ENCODE data around the gene GALNS.

GALNS gene

DNA sequence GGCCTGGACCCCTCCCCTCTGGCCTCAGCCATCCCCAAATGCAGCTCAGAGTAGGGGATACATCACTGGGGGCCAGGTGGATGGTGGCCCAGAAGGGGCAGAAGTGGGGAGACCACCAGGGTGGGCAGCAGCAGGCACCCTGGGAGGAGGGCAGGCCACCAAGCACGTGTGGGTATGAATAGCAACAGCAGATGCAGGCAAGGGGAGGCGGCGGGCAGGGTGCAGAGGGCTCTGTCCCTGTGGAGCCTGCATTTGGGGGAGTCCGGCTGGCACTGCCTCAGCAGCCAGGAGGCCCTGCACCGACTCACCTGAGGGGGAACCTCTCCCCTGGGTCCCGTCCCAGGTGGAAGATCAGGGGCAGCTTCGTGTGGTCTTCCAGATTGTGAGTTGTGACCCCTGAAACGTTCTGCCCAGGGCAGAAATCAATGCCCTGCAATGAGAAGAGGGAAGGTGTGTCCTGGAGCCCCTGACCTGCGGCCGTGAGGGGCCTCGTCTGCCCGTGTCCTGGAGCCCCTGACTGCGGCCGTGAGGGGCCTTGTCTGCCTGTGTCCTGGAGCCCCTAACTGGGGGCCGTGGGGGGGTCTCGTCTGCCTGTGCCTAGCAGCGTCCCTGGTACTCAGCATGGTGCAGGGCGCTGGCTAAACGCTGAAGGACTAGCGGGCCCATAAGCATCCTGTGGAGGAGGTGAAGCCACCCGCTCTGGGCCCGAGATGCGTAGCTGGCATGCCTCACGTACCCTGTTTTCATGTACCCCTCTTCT, 34.3 kb downstream of the GALNS start:
- H3K27ac ChIP-seq (ENCODE audit: poor library complexity, severe bottlenecking), result no peak overlapping the region
- no peaks in the 10 kb centered on the region for H3K4me1 ChIP-seq (ENCODE audit: insufficient read depth, poor library complexity, severe bottlenecking)
- H3K9me3 ChIP-seq (ENCODE audit: severe bottlenecking), result no peaks in the 10 kb centered on the region
- no peaks in the 10 kb centered on the region for H3K36me3 ChIP-seq (ENCODE audit: low read depth)
- ATAC-seq (ENCODE audit: low read depth) (no peak), DNase-seq (ENCODE audit: low spot score) (no peak)
- H3K4me3 ChIP-seq (ENCODE audit: severe bottlenecking), result no peak overlapping the region
- no peak for TF ChIP-seq CTCF (IDR thresholded peaks at IDR 0.05; ENCODE audit: poor library complexity, severe bottlenecking)
- no peaks in the 10 kb centered on the region for H3K27me3 ChIP-seq (ENCODE audit: insufficient read depth, poor library complexity, severe bottlenecking)

GRCh38 chr16:88821168-88821850, 35.4 kb downstream of the GALNS start:
- ATAC-seq (ENCODE audit: low read depth) (no peak), DNase-seq (ENCODE audit: low spot score) (no peak)
- no peaks in the 10 kb centered on the region for H3K9me3 ChIP-seq (ENCODE audit: severe bottlenecking)
- H3K36me3 ChIP-seq (ENCODE audit: low read depth), result no peaks in the 10 kb centered on the region
- no peak for TF ChIP-seq CTCF (IDR thresholded peaks at IDR 0.05; ENCODE audit: poor library complexity, severe bottlenecking)
- H3K4me1 ChIP-seq (ENCODE audit: insufficient read depth, poor library complexity, severe bottlenecking), result no peaks in the 10 kb centered on the region
- no peak overlapping the region for H3K4me3 ChIP-seq (ENCODE audit: severe bottlenecking)
- no peaks in the 10 kb centered on the region for H3K27me3 ChIP-seq (ENCODE audit: insufficient read depth, poor library complexity, severe bottlenecking)
- H3K27ac ChIP-seq (ENCODE audit: poor library complexity, severe bottlenecking), result no peak overlapping the region

DNA sequence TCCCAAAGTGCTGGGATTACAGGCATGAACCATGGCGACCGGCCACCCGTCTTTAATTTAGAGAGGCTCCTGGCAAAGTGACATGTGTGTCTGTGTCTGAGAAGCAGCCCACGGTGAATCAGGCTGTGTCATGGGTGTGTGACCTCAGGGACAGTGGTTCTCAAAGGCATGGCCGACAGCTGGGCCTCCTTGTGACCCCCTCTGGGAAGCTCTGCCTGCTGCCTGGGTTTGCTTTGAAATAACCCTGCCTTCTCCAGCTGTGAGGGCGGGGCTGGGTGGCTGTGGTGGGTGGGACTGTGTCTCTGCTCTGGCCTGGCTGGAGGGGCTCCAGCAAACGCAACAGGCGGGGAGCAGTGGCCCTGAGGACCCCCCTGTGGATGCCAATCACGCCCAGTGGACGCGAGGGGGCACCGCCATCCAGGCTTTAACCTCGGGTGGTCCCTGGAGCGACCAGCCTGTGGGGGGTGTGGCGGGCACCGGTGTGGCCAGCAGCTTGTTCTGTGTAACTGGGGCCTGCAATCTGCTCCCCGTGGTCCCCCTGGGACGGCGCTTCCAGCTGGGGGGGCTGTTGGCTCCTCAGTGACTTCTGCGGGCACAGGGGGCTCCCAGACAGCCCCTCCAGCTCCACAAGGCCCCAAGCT, 36.2 kb downstream of the GALNS start:
- no peak for ATAC-seq (ENCODE audit: low read depth)
- H3K27me3 ChIP-seq (ENCODE audit: insufficient read depth, poor library complexity, severe bottlenecking), result no peaks in the 10 kb centered on the region
- no peaks in the 10 kb centered on the region for H3K9me3 ChIP-seq (ENCODE audit: severe bottlenecking)

DNA sequence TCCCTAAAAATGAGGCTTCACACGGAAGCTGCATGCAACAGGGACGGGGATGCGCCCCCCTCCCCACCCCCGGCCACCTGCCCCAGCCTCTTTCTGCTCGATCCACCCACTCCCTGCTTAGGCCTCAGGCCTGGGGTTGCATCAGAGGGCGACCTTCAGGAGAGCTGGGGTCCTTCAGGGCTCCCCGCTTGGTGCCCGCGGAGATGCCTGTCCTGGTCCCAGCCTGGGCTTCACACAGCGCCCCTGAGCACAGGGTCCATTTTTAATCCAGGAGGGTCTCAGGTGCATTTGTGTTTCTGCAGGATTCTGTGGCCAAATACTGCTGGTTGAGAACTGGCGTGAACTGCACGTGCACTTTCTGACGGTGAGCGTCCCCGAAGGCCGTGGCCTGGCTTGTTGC, 37.6 kb downstream of the GALNS start:
- H3K4me3 ChIP-seq (ENCODE audit: severe bottlenecking), result no peak overlapping the region

More for the DNA sequence above, 36.2 kb downstream of the GALNS start:
- Histone ChIP-seq H3K36me3 (ENCODE audit: low read depth) (no peaks in the 10 kb centered on the region), H3K4me1 (ENCODE audit: insufficient read depth, poor library complexity, severe bottlenecking) (no peaks in the 10 kb centered on the region), H3K27ac (ENCODE audit: poor library complexity, severe bottlenecking) (no peak overlapping the region), H3K4me3 (ENCODE audit: severe bottlenecking) (no peak overlapping the region)
- no peak for TF ChIP-seq CTCF (IDR thresholded peaks at IDR 0.05; ENCODE audit: poor library complexity, severe bottlenecking)
- no peak for DNase-seq (ENCODE audit: low spot score)

More for the DNA sequence above, 37.6 kb downstream of the GALNS start:
- ATAC-seq (ENCODE audit: low read depth), result no peak
- H3K9me3 ChIP-seq (ENCODE audit: severe bottlenecking), result no peaks in the 10 kb centered on the region
- H3K4me1 ChIP-seq (ENCODE audit: insufficient read depth, poor library complexity, severe bottlenecking), result no peaks in the 10 kb centered on the region
- no peak for DNase-seq (ENCODE audit: low spot score)
- no peak overlapping the region for H3K27ac ChIP-seq (ENCODE audit: poor library complexity, severe bottlenecking)
- H3K27me3 ChIP-seq (ENCODE audit: insufficient read depth, poor library complexity, severe bottlenecking), result no peaks in the 10 kb centered on the region
- no peaks in the 10 kb centered on the region for H3K36me3 ChIP-seq (ENCODE audit: low read depth)
- TF ChIP-seq CTCF (IDR thresholded peaks at IDR 0.05; ENCODE audit: poor library complexity, severe bottlenecking), result no peak
